SK-N-SH (cell line): ENCODE results near the gene PIP5K1B. TPM values are rescaled to one million over a fixed set of nuclear protein-coding genes. Genes with fewer than 3 reads are reported as not detected.

ENCODE experiments used
- CTCF ChIA-PET: fragments of 300-600, 350-600 bp; formaldehyde crosslinking; extraction: SDS; loops from one replicate; lab custom pipeline; 2021; lab: Yijun Ruan, JAX
- POLR2A ChIA-PET: fragments of 350-600 bp; sonication (Branson Sonifier 250); formaldehyde crosslinking; extraction: SDS; loops from one replicate; lab custom pipeline; 2020; ENCODE audit warnings: antibody characterized with exemption, inconsistent platforms; lab: Yijun Ruan, JAX
- DNase-seq: peaks from one replicate; pipeline ENCODE4 v3.0.0; 2012
- H2AFZ ChIP-seq: fragments of 200-600 bp; sonication (generic); 2 replicates; pipeline ENCODE4 v1.8.1; 2016; ENCODE audit warnings: antibody characterized with exemption, mild to moderate bottlenecking, low read depth
- H3F3A ChIP-seq: fragments of 200-600 bp; sonication (generic); replicated peaks from 2 replicates; pipeline ENCODE3; 2016; ENCODE audit warnings: antibody characterized with exemption, mild to moderate bottlenecking; ENCODE audit not compliant: insufficient read depth
- H3K27ac ChIP-seq, 2 experiments: fragments of 200-500 bp in 1 of 2; fragments of 200-600 bp in 1 of 2; sonication (Bioruptor generic) in 1 of 2; sonication (generic), shearing (Covaris generic) in 1 of 2; 2 replicates each; pipeline versions ENCODE4 v1.5.1 to v1.6.1; 2014 to 2016; ENCODE audit warnings: low read depth in 2 of 2, inconsistent platforms in 1 of 2, low read length in 1 of 2, mild to moderate bottlenecking in 1 of 2, mixed read lengths in 1 of 2
- H3K27me3 ChIP-seq: fragments of 200-600 bp; sonication (generic), shearing (Covaris generic); 2 replicates; pipeline ENCODE4 v1.6.1; 2016; ENCODE audit warnings: mixed run types; ENCODE audit not compliant: insufficient read depth
- H3K36me3 ChIP-seq, 2 experiments: fragments of 200-500 bp in 1 of 2; fragments of 200-600 bp in 1 of 2; sonication (Bioruptor generic) in 1 of 2; sonication (generic) in 1 of 2; replicated peaks in 1 of 2; 2 replicates each; pipeline versions ENCODE3 to v1.5.1; 2014 to 2016; ENCODE audit warnings: low read length in 1 of 2, mild to moderate bottlenecking in 1 of 2; ENCODE audit not compliant: insufficient read depth in 2 of 2, control insufficient read depth in 1 of 2
- H3K4me1 ChIP-seq, 2 experiments: fragments of 200-500 bp in 1 of 2; fragments of 200-600 bp in 1 of 2; sonication (Bioruptor generic) in 1 of 2; sonication (generic), shearing (Covaris generic) in 1 of 2; 2 replicates each; pipeline versions ENCODE4 v1.5.1 to v1.6.1; 2014 to 2016; ENCODE audit warnings: low read depth in 1 of 2, low read length in 1 of 2, mixed run types in 1 of 2; ENCODE audit not compliant: insufficient read depth in 2 of 2, control insufficient read depth in 1 of 2
- H3K4me2 ChIP-seq: fragments of 200-600 bp; sonication (generic), shearing (Covaris generic); 2 replicates; pipeline ENCODE4 v1.6.1; 2017; ENCODE audit warnings: mixed run types
- H3K4me3 ChIP-seq, 2 experiments: fragments of 200-500 bp in 1 of 2; fragments of 200-600 bp in 1 of 2; sonication (Bioruptor generic) in 1 of 2; sonication (generic), shearing (Covaris generic) in 1 of 2; 2 replicates each; pipeline versions ENCODE4 v1.5.1 to v1.8.1; 2014 to 2016; ENCODE audit warnings: low read depth in 2 of 2, inconsistent platforms in 1 of 2, low read length in 1 of 2, mild to moderate bottlenecking in 1 of 2, mixed read lengths in 1 of 2, moderate library complexity in 1 of 2
- H3K79me2 ChIP-seq: fragments of 200-600 bp; sonication (generic); 2 replicates; pipeline ENCODE4 v1.8.1; 2017; ENCODE audit warnings: mild to moderate bottlenecking; ENCODE audit not compliant: insufficient read depth
- H3K9ac ChIP-seq: fragments of 200-600 bp; sonication (generic); 2 replicates; pipeline ENCODE4 v1.6.1; 2017; ENCODE audit warnings: mixed run types
- H3K9me2 ChIP-seq: fragments of 200-600 bp; sonication (generic); 2 replicates; pipeline ENCODE4 v1.6.1; 2017; ENCODE audit warnings: mixed run types
- H3K9me3 ChIP-seq: fragments of 200-600 bp; sonication (generic); 2 replicates; pipeline ENCODE4 v1.6.1; 2017; ENCODE audit warnings: mixed run types, mild to moderate bottlenecking, moderate library complexity
- H4K20me1 ChIP-seq: fragments of 200-600 bp; sonication (generic); 2 replicates; pipeline ENCODE4 v1.6.1; 2017; ENCODE audit warnings: mild to moderate bottlenecking, mixed run types; ENCODE audit not compliant: insufficient read depth
- CTCF ChIP-seq: fragments of 200-600 bp; sonication (generic); IDR thresholded peaks from 2 replicates; pipeline ENCODE4 v1.6.1; 2017; ENCODE audit warnings: antibody characterized with exemption, mild to moderate bottlenecking, moderate library complexity
- ELF1 ChIP-seq: IDR thresholded peaks from 2 replicates; pipeline ENCODE4 v1.4.0; 2012
- EP300 ChIP-seq, 2 experiments: IDR thresholded peaks; 2 replicates each; pipeline versions ENCODE4 v1.4.0 to v1.6.1; 2012; ENCODE audit warnings: borderline replicate concordance in 1 of 2, low read depth in 1 of 2, low read length in 1 of 2
- FOSL2 ChIP-seq: IDR thresholded peaks from 2 replicates; pipeline ENCODE4 v1.4.0; 2012; ENCODE audit warnings: low read depth, mild to moderate bottlenecking, moderate library complexity, borderline replicate concordance
- FOXJ3 ChIP-seq: sonication (generic); formaldehyde crosslinking; IDR thresholded peaks from 2 replicates; pipeline ENCODE4 v1.5.1; 2020; ENCODE audit warnings: mild to moderate bottlenecking, missing genetic modification reagents
- FOXM1 ChIP-seq: IDR thresholded peaks from 2 replicates; pipeline ENCODE4 v1.4.0; 2012; ENCODE audit warnings: low read depth, mild to moderate bottlenecking
- IRF3 ChIP-seq: fragments of 150-350 bp; IDR thresholded peaks from 2 replicates; pipeline ENCODE4 v1.6.1; 2016; ENCODE audit warnings: mild to moderate bottlenecking, low read depth, low read length
- JUND ChIP-seq: IDR thresholded peaks from 2 replicates; pipeline ENCODE4 v1.4.0; 2012
- MAX ChIP-seq: IDR thresholded peaks from 2 replicates; pipeline ENCODE4 v1.4.0; 2012; ENCODE audit warnings: low read depth
- MXI1 ChIP-seq: IDR thresholded peaks from 2 replicates; pipeline ENCODE4 v1.6.1; 2012; ENCODE audit warnings: mild to moderate bottlenecking, low read depth, low read length, improper control_type of control experiment
- NFIC ChIP-seq: IDR thresholded peaks from 2 replicates; pipeline ENCODE4 v1.4.0; 2012; ENCODE audit warnings: borderline replicate concordance
- NRF1 ChIP-seq: IDR thresholded peaks from 2 replicates; pipeline ENCODE4 v1.6.1; 2012; ENCODE audit warnings: low read depth, mild to moderate bottlenecking, low read length
- PBX3 ChIP-seq: IDR thresholded peaks from 2 replicates; pipeline ENCODE4; 2012
- POLR2AphosphoS5 ChIP-seq: IDR thresholded peaks from 2 replicates; pipeline ENCODE4 v1.6.1; 2012; ENCODE audit warnings: low read depth, low read length
- RCOR1 ChIP-seq: fragments of 150-350 bp; IDR thresholded peaks from 2 replicates; pipeline ENCODE4 v1.6.1; 2017; ENCODE audit warnings: antibody characterized with exemption, low read length
- REST ChIP-seq: IDR thresholded peaks from 2 replicates; pipeline ENCODE4 v1.6.1; 2012; ENCODE audit warnings: mild to moderate bottlenecking, low read depth, low read length, moderate library complexity
- RXRA ChIP-seq: IDR thresholded peaks from 2 replicates; pipeline ENCODE4 v1.4.0; 2012; ENCODE audit warnings: low read depth, mild to moderate bottlenecking, borderline replicate concordance
- TAF1 ChIP-seq: IDR thresholded peaks from 2 replicates; pipeline ENCODE4 v1.6.1; 2012; ENCODE audit warnings: low read depth, mild to moderate bottlenecking, low read length, moderate library complexity, borderline replicate concordance
- USF1 ChIP-seq: IDR thresholded peaks from 2 replicates; pipeline ENCODE4 v1.4.0; 2012; ENCODE audit warnings: low read depth, borderline replicate concordance
- USF2 ChIP-seq: fragments of 150-350 bp; IDR thresholded peaks from 2 replicates; pipeline ENCODE4 v1.6.1; 2017; ENCODE audit warnings: antibody characterized with exemption, low read length, low read depth, borderline replicate concordance
- WGBS: methylation state at CpG from one replicate; pipeline ENCODE4 v1.1.6; 2017; ENCODE audit warnings: low lambda C conversion rate; 5-methylcytosine and 5-hydroxymethylcytosine counted together
- polyA plus RNA-seq, 3 experiments: library from polyadenylated mRNA; depleted of rRNA; stranded (reverse); fragments of >200 nt; gene quantifications; 2 replicates each; pipeline ENCODE4 v1.2.3, GENCODE V29; 2012

PIP5K1B gene
- polyA plus RNA-seq, 1 of the 3 experiments (the other 2 are of a cell fraction): not detected

GRCh38 chr9:68927165-68927564, 222.1 kb downstream of the PIP5K1B start (continued):
- TF ChIP-seq CTCF: no peak

GRCh38 chr9:68931821-68932220, 226.8 kb downstream of the PIP5K1B start:
- TF ChIP-seq NFIC (no peak), MAX (no peak), FOSL2 (no peak), EP300 (IDR thresholded peaks at IDR 0.05; ENCODE audit: borderline replicate concordance in 1 of 2, low read depth in 1 of 2, low read length in 1 of 2) (no peak), JUND (no peak), CTCF (no peak), IRF3 (no peak), RCOR1 (no peak), RXRA (no peak), POLR2AphosphoS5 (no peak), TAF1 (no peak), REST (no peak), PBX3 (no peak), FOXJ3 (CRISPR knock-in tag) (no peak), ELF1 (no peak), FOXM1 (no peak), USF2 (no peak), MXI1 (no peak), USF1 (no peak), NRF1 (no peak)
- no peaks in the 10 kb centered on the region for H3K36me3 ChIP-seq
- no peak for DNase-seq
- no peak overlapping the region for H3K9ac ChIP-seq
- no peaks in the 10 kb centered on the region for H3K9me3 ChIP-seq
- ChIA-PET POLR2A (no interaction called here), CTCF (no interaction called here)
- H3K4me1 ChIP-seq: no peaks in the 10 kb centered on the region
- peaks cover 5% of the 10 kb centered on the region; the same call in 1 of the 2 replicates for H3K27me3 ChIP-seq
- WGBS: 9% methylated on average over 6 of the region's 6 CpGs
- H3K9me2 ChIP-seq: no peaks in the 10 kb centered on the region
- no peak overlapping the region for H3K4me3 ChIP-seq
- H3K79me2 ChIP-seq: no peaks in the 10 kb centered on the region
- no peak overlapping the region for H3K4me2 ChIP-seq
- no peaks in the 10 kb centered on the region for H4K20me1 ChIP-seq
- H3K27ac ChIP-seq: no peak overlapping the region
- H3F3A ChIP-seq: no peaks in the 10 kb centered on the region
- no peak overlapping the region for H2AFZ ChIP-seq
